Inflammatory macrophage treated with lipopolysaccharide for 4 hours (primary cell): ENCODE data around the gene BUB1B.

Source experiments
- DNase-seq: peaks from one replicate; pipeline ENCODE4 v3.0.0-alpha.2; 2020

BUB1B gene

GRCh38 chr15:40192942-40193341 lies 32.1 kb downstream of the BUB1B start:
- no peak for DNase-seq

- no peak for DNase-seq
These were observed 36.6 kb downstream of the BUB1B start for GRCh38 chr15:40197434-40197833.

GRCh38 chr15:40198355-40199085 lies 37.7 kb downstream of the BUB1B start:
- DNase-seq: no peak

GRCh38 chr15:40204100-40204499 lies 43.2 kb downstream of the BUB1B start:
- no peak for DNase-seq

GRCh38 chr15:40217166-40217824 lies 56.4 kb downstream of the BUB1B start:
- DNase-seq: peak; percentile 83

- DNase-seq: no peak
These were observed 58.9 kb downstream of the BUB1B start for GRCh38 chr15:40219801-40220200.

- DNase-seq: no peak
These were observed 61.3 kb downstream of the BUB1B start for GRCh38 chr15:40222131-40222530.

- no peak for DNase-seq
These were observed 65.9 kb downstream of the BUB1B start for GRCh38 chr15:40226736-40227135.

- DNase-seq: no peak
These were observed 68.4 kb downstream of the BUB1B start for GRCh38 chr15:40229316-40229715.

GRCh38 chr15:40229956-40230355 lies 69.1 kb downstream of the BUB1B start:
- DNase-seq: no peak

- peak; percentile 67 for DNase-seq
These were observed 71.8 kb downstream of the BUB1B start for GRCh38 chr15:40232625-40233070.

GRCh38 chr15:40233727-40234577 lies 73.1 kb downstream of the BUB1B start:
- peak; percentile 46 for DNase-seq

GRCh38 chr15:40234783-40235182 lies 73.9 kb downstream of the BUB1B start:
- peak; percentile 25 for DNase-seq

GRCh38 chr15:40235201-40235885 lies 74.5 kb downstream of the BUB1B start:
- peak; percentile 74 for DNase-seq

- DNase-seq: peak; percentile 30
These were observed 77.9 kb downstream of the BUB1B start, which contains the start of gene PAK6 for GRCh38 chr15:40238532-40239403. Gene PAK6 (plus strand): TSS chr15:40239063. CDS start chr15:40264786, 25,723 bp downstream.

- DNase-seq: no peak
These were observed 78.5 kb downstream of the BUB1B start for GRCh38 chr15:40239404-40239692.

GRCh38 chr15:40239693-40240618 lies 79.1 kb downstream of the BUB1B start:
- no peak for DNase-seq

- DNase-seq: no peak
These were observed 79.9 kb downstream of the BUB1B start for GRCh38 chr15:40240619-40241221.

- no peak for DNase-seq
These were observed 80.7 kb downstream of the BUB1B start for GRCh38 chr15:40241269-40242212.
